ENCODE results near the gene CDC25B.

The CDC25B gene

GRCh38 chr20:3846378-3846739 lies 50.2 kb downstream of the CDC25B start:
- H3K4me3 ChIP-seq (ENCODE audit: low read length), result peak overlapping the region; percentile 88
- DNase-seq (ENCODE audit: low read depth), result no peak
- no peak for TF ChIP-seq CTCF (IDR thresholded peaks at IDR 0.05; ENCODE audit: insufficient read depth, low read depth, low read length, missing control alignments)

GRCh38 chr20:3846740-3847428 lies 50.8 kb downstream of the CDC25B start, which contains the start of gene MAVS:
TSS of gene MAVS (plus strand) at chr20:3846834. CDS start at chr20:3854625, 7,791 bp downstream.
- H3K4me3 ChIP-seq (ENCODE audit: low read length), result peak within 1 kb of the TSS; percentile 88

GRCh38 chr20:3847429-3847940 lies 51.4 kb downstream of the CDC25B start:
- DNase-seq (ENCODE audit: low read depth), result no peak
- H3K4me3 ChIP-seq (ENCODE audit: low read length), result peak overlapping the region; percentile 88
- no peak for TF ChIP-seq CTCF (IDR thresholded peaks at IDR 0.05; ENCODE audit: insufficient read depth, low read depth, low read length, missing control alignments)

More at GRCh38 chr20:3846740-3847428, 50.8 kb downstream of the CDC25B start, which contains the start of gene MAVS:
- DNase-seq (ENCODE audit: low read depth), result peak; percentile 86
- TF ChIP-seq CTCF (IDR thresholded peaks at IDR 0.05; ENCODE audit: insufficient read depth, low read depth, low read length, missing control alignments), result no peak

- H3K4me3 ChIP-seq (ENCODE audit: low read length), result no peak overlapping the region
- DNase-seq (ENCODE audit: low read depth), result no peak
- TF ChIP-seq CTCF (IDR thresholded peaks at IDR 0.05; ENCODE audit: insufficient read depth, low read depth, low read length, missing control alignments), result no peak
Measured at GRCh38 chr20:3848565-3848964, 52.5 kb downstream of the CDC25B start.

GRCh38 chr20:3854462-3854871 lies 58.4 kb downstream of the CDC25B start:
- peak; percentile 66 for DNase-seq (ENCODE audit: low read depth)
- no peak for TF ChIP-seq CTCF (IDR thresholded peaks at IDR 0.05; ENCODE audit: insufficient read depth, low read depth, low read length, missing control alignments)
- H3K4me3 ChIP-seq (ENCODE audit: low read length), result no peak overlapping the region
